H9 (cell line): ENCODE measurements around the gene KCNH2. TPM values are rescaled to one million over a fixed set of nuclear protein-coding genes. Genes with fewer than 3 reads are reported as not detected.

Experiments
- DNase-seq: peaks from one replicate; pipeline ENCODE4 v3.0.0-alpha.2; 2017
- H2AFZ ChIP-seq: one replicate; pipeline ENCODE4 v1.6.1; 2013; ENCODE audit warnings: mild to moderate bottlenecking, low read length, control low read depth, moderate library complexity
- H2AK5ac ChIP-seq: 2 replicates; pipeline ENCODE4 v1.6.1; 2013; ENCODE audit warnings: low read length, control low read depth, mixed read lengths; ENCODE audit not compliant: insufficient read length
- H2BK120ac ChIP-seq: one replicate; pipeline ENCODE4 v1.6.1; 2013; ENCODE audit warnings: low read depth, mild to moderate bottlenecking, low read length, control low read depth, inconsistent platforms; ENCODE audit not compliant: poor library complexity, severe bottlenecking
- H2BK12ac ChIP-seq: 2 replicates; pipeline ENCODE4 v1.6.1; 2013; ENCODE audit warnings: low read length, control low read depth, mixed read lengths, low read depth; ENCODE audit not compliant: insufficient read length
- H2BK15ac ChIP-seq: 2 replicates; pipeline ENCODE4 v1.6.1; 2013; ENCODE audit warnings: low read depth, low read length, control low read depth
- H2BK20ac ChIP-seq: one replicate; pipeline ENCODE4 v1.6.1; 2013; ENCODE audit warnings: low read depth, mild to moderate bottlenecking, low read length, control low read depth, inconsistent platforms; ENCODE audit not compliant: poor library complexity, severe bottlenecking
- H2BK5ac ChIP-seq: 2 replicates; pipeline ENCODE4 v1.6.1; 2013; ENCODE audit warnings: low read length, control low read depth, mixed read lengths; ENCODE audit not compliant: insufficient read length
- H3K14ac ChIP-seq: 2 replicates; pipeline ENCODE4 v1.6.1; 2013; ENCODE audit warnings: low read length, control low read depth; ENCODE audit not compliant: insufficient read depth
- H3K18ac ChIP-seq: 2 replicates; pipeline ENCODE4 v1.6.1; 2013; ENCODE audit warnings: low read depth, mild to moderate bottlenecking, mixed read lengths, low read length, control low read depth; ENCODE audit not compliant: insufficient read length
- H3K23ac ChIP-seq: 2 replicates; pipeline ENCODE4 v1.6.1; 2013; ENCODE audit warnings: low read length, control low read depth, mixed read lengths, low read depth; ENCODE audit not compliant: insufficient read length
- H3K23me2 ChIP-seq: 2 replicates; pipeline ENCODE4 v1.6.1; 2013; ENCODE audit warnings: low read depth, mild to moderate bottlenecking, mixed read lengths, low read length, control low read depth; ENCODE audit not compliant: insufficient read length, poor library complexity, severe bottlenecking
- H3K27ac ChIP-seq: 2 replicates; pipeline ENCODE4 v1.5.1; 2013; ENCODE audit warnings: low read length, control low read depth, mixed read lengths, low read depth; ENCODE audit not compliant: insufficient read length
- H3K27me3 ChIP-seq: 2 replicates; pipeline ENCODE4 v1.6.1; 2013; ENCODE audit warnings: low read length, control low read depth, inconsistent platforms; ENCODE audit not compliant: insufficient read depth
- H3K4ac ChIP-seq: 2 replicates; pipeline ENCODE4 v1.6.1; 2013; ENCODE audit warnings: low read depth, mild to moderate bottlenecking, control low read depth, inconsistent platforms, low read length, moderate library complexity
- H3K4me1 ChIP-seq: 2 replicates; pipeline ENCODE4 v1.6.1; 2013; ENCODE audit warnings: low read length, control low read depth, inconsistent platforms; ENCODE audit not compliant: insufficient read depth
- H3K4me2 ChIP-seq: 2 replicates; pipeline ENCODE4 v1.6.1; 2013; ENCODE audit warnings: low read length, control low read depth, mixed read lengths; ENCODE audit not compliant: insufficient read length, insufficient read depth
- H3K56ac ChIP-seq: 2 replicates; pipeline ENCODE4 v1.6.1; 2013; ENCODE audit warnings: low read depth, mild to moderate bottlenecking, mixed read lengths, low read length, control low read depth; ENCODE audit not compliant: insufficient read length
- H3K79me1 ChIP-seq: 2 replicates; pipeline ENCODE4 v1.6.1; 2013; ENCODE audit warnings: low read depth, mild to moderate bottlenecking, moderate library complexity, low read length, control low read depth, inconsistent platforms; ENCODE audit not compliant: insufficient read depth, poor library complexity, severe bottlenecking
- H3K79me2 ChIP-seq: 2 replicates; pipeline ENCODE4 v1.6.1; 2013; ENCODE audit warnings: low read length, control low read depth, inconsistent platforms; ENCODE audit not compliant: insufficient read depth
- H3K9ac ChIP-seq: 2 replicates; pipeline ENCODE4 v1.6.1; 2013; ENCODE audit warnings: low read length, control low read depth, mixed read lengths; ENCODE audit not compliant: insufficient read length; ENCODE audit errors: extremely low read depth
- H3K9me3 ChIP-seq: one replicate; pipeline ENCODE4 v1.6.1; 2013; ENCODE audit warnings: low read depth, low read length, inconsistent platforms; ENCODE audit not compliant: control insufficient read depth
- H3T11ph ChIP-seq: one replicate; pipeline ENCODE4 v1.6.1; 2013; ENCODE audit warnings: mild to moderate bottlenecking, low read length, control low read depth, inconsistent platforms
- H4K20me1 ChIP-seq: one replicate; pipeline ENCODE4 v1.6.1; 2013; ENCODE audit not compliant: control insufficient read depth, insufficient read length, insufficient read depth
- H4K5ac ChIP-seq: 2 replicates; pipeline ENCODE4 v1.6.1; 2013; ENCODE audit warnings: low read depth, mild to moderate bottlenecking, mixed read lengths, low read length, control low read depth; ENCODE audit not compliant: insufficient read length
- H4K8ac ChIP-seq: replicated peaks from 2 replicates; pipeline ENCODE4 v1.6.1; 2013; ENCODE audit warnings: low read length, control low read depth, mixed read lengths, low read depth; ENCODE audit not compliant: insufficient read length
- H4K91ac ChIP-seq: 2 replicates; pipeline ENCODE4 v1.6.1; 2013; ENCODE audit warnings: low read depth, mild to moderate bottlenecking, moderate library complexity, mixed read lengths, low read length, control low read depth; ENCODE audit not compliant: insufficient read length
- H3K27ac Mint-ChIP-seq, 3 experiments: 2 replicates in 2 of 3; 3 replicates in 1 of 3; pipeline ENCODE4 v1.8.0; 2020 to 2021; ENCODE audit warnings: mixed read lengths in 3 of 3, mild to moderate bottlenecking in 1 of 3, moderate library complexity in 1 of 3
- H3K27me3 Mint-ChIP-seq: 2 replicates; pipeline ENCODE4 v1.8.0; 2021; ENCODE audit warnings: low read depth, mild to moderate bottlenecking, moderate library complexity, mixed read lengths
- H3K36me3 Mint-ChIP-seq, 3 experiments: 2 replicates in 2 of 3; 3 replicates in 1 of 3; pipeline ENCODE4 v1.8.0; 2020 to 2021; ENCODE audit warnings: low read depth in 3 of 3, mixed read lengths in 3 of 3; ENCODE audit not compliant: insufficient read depth in 1 of 3
- H3K4me1 Mint-ChIP-seq, 2 experiments: 2 replicates each; pipeline ENCODE4 v1.8.0; 2020; ENCODE audit warnings: mixed read lengths in 2 of 2
- H3K4me3 Mint-ChIP-seq, 2 experiments: 2 replicates in 1 of 2; 3 replicates in 1 of 2; pipeline ENCODE4 v1.8.0; 2020 to 2021; ENCODE audit warnings: mild to moderate bottlenecking in 2 of 2, mixed read lengths in 2 of 2, moderate library complexity in 1 of 2
- H3K9me3 Mint-ChIP-seq, 2 experiments: 2 replicates in 1 of 2; 3 replicates in 1 of 2; pipeline ENCODE4 v1.8.0; 2020; ENCODE audit warnings: mild to moderate bottlenecking in 2 of 2, mixed read lengths in 2 of 2, moderate library complexity in 1 of 2
- WGBS: extraction: QIAGEN DNeasy Blood & Tissue Kit; methylation state at CpG from one replicate; pipeline ENCODE4 v1.1.7; 2013; ENCODE audit warnings: missing lambda C conversion rate, low lambda C conversion rate, mixed read lengths; ENCODE audit not compliant: insufficient read length; ENCODE audit errors: extremely low coverage; 5-methylcytosine and 5-hydroxymethylcytosine counted together
- total RNA-seq: library from RNA; stranded (reverse); gene quantifications from 2 replicates; pipeline ENCODE4 v1.2.1, GENCODE V29; 2021
- TF ChIP-seq, protein P1 (sequence below): fragments of 200-600 bp; sonication (generic); conservative IDR thresholded peaks from 3 replicates; pipeline ENCODE4 v1.8.0; 2021; ENCODE audit warnings: antibody characterized with exemption, mild to moderate bottlenecking

Gene KCNH2
- total RNA-seq, 1 experiment from 2014 or later = 4.5 TPM

DNA sequence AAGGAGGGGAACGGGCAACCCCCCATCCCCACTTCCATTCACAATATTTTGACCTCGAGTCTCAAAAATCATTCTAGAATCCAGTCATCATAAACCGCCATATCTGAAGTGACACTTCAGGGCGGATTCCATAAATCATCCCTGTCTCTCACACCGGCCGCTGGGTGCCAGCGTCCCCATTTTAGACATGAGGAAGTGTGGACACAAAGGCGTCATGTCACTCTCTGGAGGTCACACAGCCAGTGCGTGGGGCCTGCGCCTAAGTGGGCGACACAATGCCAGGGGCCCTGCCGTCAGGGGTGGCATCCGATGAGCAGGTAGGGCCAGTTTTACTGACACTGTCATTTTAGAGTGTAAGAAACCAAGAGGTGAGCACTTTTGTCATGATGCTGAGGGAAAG is 19.5 kb downstream of the KCNH2 start:
- TF ChIP-seq, protein P1, sequence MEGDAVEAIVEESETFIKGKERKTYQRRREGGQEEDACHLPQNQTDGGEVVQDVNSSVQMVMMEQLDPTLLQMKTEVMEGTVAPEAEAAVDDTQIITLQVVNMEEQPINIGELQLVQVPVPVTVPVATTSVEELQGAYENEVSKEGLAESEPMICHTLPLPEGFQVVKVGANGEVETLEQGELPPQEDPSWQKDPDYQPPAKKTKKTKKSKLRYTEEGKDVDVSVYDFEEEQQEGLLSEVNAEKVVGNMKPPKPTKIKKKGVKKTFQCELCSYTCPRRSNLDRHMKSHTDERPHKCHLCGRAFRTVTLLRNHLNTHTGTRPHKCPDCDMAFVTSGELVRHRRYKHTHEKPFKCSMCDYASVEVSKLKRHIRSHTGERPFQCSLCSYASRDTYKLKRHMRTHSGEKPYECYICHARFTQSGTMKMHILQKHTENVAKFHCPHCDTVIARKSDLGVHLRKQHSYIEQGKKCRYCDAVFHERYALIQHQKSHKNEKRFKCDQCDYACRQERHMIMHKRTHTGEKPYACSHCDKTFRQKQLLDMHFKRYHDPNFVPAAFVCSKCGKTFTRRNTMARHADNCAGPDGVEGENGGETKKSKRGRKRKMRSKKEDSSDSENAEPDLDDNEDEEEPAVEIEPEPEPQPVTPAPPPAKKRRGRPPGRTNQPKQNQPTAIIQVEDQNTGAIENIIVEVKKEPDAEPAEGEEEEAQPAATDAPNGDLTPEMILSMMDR = no peak
- Histone ChIP-seq H2AFZ (no peak overlapping the region), H2BK120ac (no peak overlapping the region), H3K79me1 (no peaks in the 10 kb centered on the region), H2AK5ac (no peak overlapping the region), H3K56ac (no peak overlapping the region), H3K23me2 (no peaks in the 10 kb centered on the region), H4K91ac (no peak overlapping the region), H3K23ac (no peak overlapping the region), H3K9me3 (no peaks in the 10 kb centered on the region), H3K14ac (no peak overlapping the region), H2BK5ac (no peak overlapping the region), H4K5ac (no peak overlapping the region), H4K8ac (no peak overlapping the region), H3K4me1 (no peaks in the 10 kb centered on the region), H3K27ac (no peak overlapping the region), H2BK15ac (no peak overlapping the region), H3K27me3 (no peaks in the 10 kb centered on the region), H3K18ac (no peak overlapping the region), H2BK12ac (no peak overlapping the region), H3K4ac (no peak overlapping the region), H3K79me2 (no peaks in the 10 kb centered on the region), H3K4me2 (no peak overlapping the region), H3K9ac (no peak overlapping the region), H3T11ph (no peak overlapping the region), H2BK20ac (no peak overlapping the region), H4K20me1 (no peaks in the 10 kb centered on the region)
- no peaks in the 10 kb centered on the region for H3K9me3 Mint-ChIP-seq
- no peak overlapping the region; a peak in 1 of 5 replicates for H3K4me3 Mint-ChIP-seq
- peaks cover 2% of the 10 kb centered on the region; the same call in 1 of the 2 replicates for H3K27me3 Mint-ChIP-seq
- H3K4me1 Mint-ChIP-seq = peaks cover 20 to 26% of the 10 kb centered on the region in 2 experiments
- no peak overlapping the region for H3K27ac Mint-ChIP-seq
- no peak for DNase-seq
- no peaks in the 10 kb centered on the region for H3K36me3 Mint-ChIP-seq
- no CpG with 5 or more reads among the region's 13 CpGs for WGBS
